Lung microvascular endothelial cell (primary cell): ENCODE data around the gene CELSR3. TPM values are rescaled to one million over a fixed set of nuclear protein-coding genes. Genes with fewer than 3 reads are reported as not detected.

Experiments used
- DNase-seq, 2 donors: peaks; one replicate each; pipeline versions ENCODE4 v3.0.0 to v3.0.0-alpha.2; 2010; ENCODE audit warnings: low read depth in 2 of 2
- total RNA-seq: library from RNA; depleted of rRNA; stranded (reverse); fragments of >200 nt; gene quantifications from 2 replicates; pipeline ENCODE4 v1.2.1, GENCODE V29; 2014

CELSR3 gene
- total RNA-seq, 1 donor from 2014 or later = 0.20 TPM

DNA sequence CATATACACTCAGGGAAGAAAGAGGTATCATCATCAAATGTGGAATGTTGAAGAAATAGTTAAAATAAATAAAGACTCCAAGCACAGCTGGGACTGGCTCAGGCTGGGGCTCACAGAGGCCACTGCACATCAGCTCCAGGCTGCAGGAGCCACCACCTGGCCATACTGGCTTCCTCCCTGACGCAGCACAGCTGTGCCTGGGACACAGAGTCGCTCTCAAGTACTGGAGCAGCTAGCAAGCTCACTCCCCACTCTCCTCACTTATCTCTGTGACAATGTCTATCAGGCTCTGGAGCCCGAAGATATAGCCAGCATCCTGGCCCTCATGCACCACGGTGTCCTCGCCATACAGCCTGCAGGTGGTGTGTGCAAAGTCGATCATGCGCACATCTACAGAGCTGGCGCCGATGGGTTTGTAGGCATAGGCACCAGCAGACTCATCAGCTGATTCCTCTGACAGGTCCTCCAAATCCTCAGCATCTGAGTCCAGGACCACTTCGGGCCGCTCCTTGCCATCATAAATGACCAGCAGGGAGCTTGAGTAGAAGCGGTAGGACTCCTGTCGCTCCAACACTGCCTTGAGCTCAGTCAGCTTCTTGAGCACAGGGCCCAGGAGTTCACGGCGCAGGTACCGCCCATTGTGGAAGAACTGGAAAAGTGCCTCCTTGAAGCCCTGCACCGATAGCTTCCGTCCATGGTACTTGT lies 25.5 kb upstream of the CELSR3 start:
- no peak for DNase-seq

DNA sequence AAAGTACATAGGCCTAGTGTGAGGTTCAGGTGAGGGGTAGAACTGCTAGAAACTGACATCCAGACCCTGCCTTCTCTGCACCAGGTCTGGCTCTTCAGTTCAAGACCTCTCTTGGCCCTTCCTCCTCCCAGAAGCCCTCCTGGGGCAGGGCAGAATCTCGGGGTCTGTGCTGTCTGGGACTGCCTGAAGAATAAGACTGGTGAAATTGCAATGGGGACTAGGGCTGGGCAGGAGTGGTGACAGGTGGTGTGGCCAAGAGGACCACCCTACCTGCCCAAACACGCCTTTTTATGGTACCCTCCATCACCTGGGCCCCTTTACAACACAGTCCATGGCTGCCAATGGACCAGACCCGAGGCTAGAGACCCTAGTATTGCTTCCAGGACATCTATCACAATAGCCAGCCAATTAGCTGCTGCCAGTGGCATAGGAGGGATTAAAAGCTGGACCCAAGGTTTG lies 24.6 kb upstream of the CELSR3 start:
- no peak for DNase-seq

DNA sequence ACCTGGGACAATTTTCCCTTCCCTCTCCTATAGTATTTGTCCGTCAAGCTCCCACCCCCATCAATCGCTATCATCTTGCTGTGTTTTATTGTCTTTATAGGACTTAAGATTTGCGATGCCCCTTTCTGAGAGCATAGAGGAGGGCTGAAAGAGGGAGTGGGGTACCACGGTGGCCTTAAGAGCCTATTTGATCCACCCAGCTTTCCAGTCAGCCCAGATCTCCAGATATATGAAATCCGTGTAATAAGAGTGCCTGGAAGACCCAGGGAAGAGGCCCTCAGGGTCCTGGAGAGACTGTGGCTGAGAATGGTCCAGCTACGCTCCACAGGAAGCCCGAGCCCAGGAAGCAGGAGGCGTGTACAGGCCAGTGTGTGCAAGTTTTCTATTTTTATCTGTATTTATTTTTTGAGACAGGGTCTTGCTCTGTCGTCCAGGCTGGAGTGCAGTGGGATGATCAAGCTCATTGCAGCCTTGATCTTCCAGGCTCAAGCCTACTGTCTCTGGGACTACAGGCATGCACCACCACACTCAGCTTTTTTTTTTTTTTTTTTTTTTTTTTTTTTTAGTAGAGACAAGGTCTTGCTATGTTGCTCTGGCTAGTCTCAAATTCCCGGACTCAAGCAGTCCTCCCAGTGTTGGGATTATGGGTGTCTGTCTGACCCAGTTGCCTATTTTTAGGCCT lies 24.0 kb upstream of the CELSR3 start:
- no peak for DNase-seq

DNA sequence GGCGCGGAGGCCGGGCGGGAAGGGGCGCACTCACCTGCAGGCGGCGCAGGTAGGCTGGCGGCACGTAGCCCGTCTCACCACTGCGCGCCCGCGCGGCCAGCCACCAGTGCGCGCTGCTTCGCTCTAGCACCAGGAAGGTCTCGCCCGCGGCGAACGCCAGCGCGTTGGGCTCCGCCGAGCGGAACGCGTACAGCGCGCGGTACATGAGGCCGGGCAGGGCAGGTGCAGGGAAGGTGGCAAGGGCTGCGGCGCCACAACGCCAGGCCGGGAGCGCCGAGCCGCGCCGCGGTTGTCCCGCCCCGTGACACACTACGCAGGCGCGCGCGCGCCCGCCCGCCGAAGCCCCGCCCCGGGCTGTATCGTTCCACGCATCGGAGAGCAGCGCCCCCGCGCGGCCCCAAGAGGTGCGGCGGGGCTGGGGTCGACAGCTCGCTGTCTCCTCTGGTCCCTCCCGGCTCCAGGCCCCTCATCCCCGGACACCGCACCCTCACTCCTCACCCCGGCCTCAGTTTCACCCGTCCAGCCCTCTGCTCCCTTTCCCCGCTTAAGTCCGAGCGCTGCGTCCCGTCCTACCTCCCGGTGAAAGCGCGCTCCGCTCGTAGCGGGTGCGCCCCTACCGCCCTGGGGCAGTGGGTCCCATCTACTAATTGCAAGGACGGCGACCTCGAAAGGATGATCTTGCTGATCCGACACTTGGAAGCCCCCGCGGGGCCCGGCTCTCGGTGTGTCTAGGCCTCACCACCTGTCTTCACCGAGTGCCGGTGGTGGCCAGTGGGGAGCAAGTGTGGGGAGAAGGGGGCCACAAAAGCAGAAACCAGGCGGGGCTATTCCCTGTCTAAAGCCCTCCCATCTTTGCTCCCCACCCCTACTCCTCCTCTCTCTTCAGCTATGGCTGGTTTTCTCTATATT lies 23.2 kb upstream of the CELSR3 start, which contains the start of gene NCKIPSD:
Gene NCKIPSD (minus strand): TSS at position 313 of the 909 bp plus-strand sequence. CDS start 108 bp downstream, at position 205.
- peak; percentile 83 to 91 for DNase-seq

DNA sequence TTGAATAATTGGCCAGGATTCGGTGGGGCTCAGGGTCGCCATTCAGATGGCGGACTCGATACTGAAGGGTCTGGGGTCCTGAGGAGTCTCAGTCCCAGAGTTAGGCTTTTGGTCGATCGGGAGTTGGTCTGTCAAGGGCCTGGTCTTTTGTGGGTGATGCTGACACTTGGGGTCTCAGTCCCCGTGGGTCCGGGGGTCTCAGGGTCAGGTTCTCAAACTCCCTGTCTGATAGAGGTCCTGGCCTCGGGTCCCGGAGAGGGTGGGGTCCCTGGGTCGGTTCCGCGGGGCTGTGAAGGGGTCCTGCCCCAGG lies 22.6 kb upstream of the CELSR3 start:
- no peak for DNase-seq

DNA sequence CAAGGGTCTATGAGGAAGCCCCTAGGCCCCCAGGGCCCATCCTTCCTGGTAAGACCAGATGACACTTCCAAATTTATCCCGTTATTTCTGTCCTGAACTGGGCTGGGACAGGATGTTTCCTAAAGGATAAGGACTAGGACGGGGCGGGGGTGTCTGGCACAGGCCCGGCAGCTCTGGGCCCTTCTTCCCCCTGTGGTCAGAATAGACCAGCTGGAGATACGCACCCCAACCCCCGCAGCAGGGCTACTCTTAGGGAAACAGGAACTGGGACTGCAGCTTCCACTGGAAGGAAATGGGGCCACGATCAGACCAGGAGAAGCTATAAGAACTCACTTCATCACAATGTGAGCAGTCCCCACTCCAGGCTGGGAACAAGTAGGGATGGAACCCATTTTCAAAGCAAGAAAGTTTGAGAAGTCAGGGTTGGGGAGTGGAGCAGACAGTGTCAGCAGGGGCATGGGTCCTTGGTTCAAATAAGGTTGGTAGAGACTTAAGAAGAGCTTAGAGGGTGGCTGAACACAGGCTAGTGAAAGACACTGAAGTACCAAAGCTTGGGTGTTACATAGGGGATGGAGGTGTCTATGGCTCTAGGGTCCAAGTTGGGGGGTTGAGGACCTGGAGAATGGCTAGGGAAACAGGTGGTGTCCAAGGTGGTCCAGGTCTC lies 21.9 kb upstream of the CELSR3 start:
- DNase-seq = no peak

DNA sequence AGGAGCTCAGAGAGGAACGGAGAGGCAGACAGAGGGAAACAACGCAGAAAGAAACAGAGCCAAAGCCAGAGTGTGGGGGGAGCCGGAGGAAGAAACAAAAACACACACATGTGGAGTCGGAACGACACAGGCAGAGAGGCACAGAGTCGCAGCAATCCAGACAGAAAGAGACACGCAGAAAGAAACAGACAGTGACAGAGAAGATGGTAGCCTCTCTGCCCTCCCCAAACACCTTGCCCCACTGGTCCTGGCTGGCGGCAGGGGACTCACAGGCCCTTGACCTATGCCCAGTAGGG lies 21.3 kb upstream of the CELSR3 start:
- no peak for DNase-seq

DNA sequence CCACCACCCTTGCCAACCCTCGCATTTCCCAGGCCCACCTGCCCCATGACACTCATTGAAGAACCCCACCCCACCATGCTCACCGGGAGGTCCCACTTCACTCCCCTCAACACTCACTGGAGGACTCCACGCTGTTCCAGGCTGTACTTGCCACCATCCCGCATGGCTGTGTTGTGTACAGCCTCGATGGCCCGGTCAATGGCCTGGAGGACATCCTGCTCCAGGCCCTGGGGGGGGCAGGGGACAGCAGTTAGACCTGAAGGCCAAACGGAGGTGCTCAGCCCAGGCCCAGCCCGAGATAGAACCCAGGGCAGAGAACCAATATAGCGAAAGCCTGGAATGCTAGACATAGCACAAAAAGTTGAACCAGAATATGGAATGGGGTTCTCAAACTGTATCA lies 20.1 kb upstream of the CELSR3 start:
- no peak for DNase-seq

DNA sequence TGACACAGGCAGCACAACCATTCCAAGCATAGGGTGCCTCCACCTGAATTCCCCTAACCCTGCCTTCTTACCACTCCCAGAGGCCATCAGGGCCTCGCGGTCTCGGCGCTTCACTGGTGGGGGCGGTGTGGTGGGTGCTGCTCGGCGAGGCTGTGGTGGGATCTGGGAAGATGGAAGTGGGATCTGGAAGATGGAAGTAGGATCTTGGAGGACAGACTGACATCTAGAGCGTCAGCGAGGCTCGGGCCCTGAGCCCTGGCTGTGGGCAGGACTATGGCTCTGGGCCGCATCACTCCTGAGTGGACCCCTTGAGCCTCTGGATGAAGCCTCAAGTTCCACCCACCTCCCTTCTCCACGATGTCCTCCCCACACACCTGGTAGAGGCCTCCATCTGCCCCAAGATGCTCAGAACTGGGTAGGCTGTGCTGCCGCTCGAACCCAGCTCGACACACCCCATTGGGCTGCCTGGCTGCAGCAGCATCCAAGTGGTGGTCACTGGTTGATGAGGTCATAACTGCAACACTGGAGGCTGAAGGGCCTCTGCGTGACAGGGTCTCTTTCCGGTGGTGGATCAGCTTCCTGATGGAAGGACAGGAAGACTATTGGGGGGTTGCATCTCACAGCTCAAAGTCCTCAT lies 19.4 kb upstream of the CELSR3 start:
- no peak for DNase-seq

DNA sequence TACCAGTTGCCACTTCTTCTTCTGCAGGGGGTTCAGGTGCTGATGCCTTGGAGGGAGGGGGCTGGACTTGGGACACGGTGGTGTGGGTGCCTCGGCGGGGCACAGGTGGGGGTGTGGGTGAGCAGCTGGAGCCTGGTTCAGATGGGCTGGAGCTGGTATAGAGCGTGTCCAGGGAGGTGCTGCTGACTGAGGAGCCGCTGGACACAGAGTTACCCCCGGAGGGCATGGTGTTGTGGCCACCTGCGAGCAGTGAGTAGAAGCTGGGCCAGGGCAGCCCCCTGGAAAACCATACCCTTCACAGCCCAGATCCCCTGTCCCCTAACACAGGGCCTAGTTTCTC lies 18.8 kb upstream of the CELSR3 start:
- DNase-seq = no peak

DNA sequence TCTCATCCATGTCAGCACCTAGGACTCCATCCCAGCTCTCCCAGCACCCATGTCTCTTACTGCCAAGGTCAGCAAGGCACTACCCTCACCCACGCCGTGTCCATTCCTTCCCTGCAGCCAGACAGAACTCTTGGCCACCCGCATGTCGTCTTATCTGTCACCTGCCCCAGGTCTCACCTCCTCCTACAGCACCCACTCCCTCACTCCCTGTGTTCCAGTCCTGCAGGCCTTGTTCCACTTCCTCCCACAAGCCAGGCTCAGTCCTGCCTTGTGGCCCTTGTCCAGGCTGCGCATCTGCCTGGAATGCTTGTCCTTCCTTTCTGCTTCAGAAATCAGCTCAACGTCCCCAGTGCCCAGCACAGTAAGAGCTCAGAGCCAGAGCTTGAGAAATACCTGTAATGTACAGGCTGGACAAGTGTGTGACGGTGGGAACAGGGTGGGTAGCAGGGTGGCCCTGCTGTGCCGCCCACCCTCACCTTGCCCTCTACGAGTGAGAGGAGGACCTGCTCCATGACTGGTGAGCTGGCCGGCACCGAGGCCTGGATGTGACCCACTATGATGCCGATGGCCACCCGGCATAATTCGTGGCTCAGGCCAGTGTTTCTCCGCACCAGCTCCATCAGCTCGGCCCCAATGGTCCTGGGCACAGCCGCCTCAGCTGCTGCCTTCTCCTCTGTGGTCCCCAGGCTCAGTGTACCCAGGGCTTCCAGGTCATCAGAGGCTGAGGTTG lies 18.3 kb upstream of the CELSR3 start:
- no peak for DNase-seq

DNA sequence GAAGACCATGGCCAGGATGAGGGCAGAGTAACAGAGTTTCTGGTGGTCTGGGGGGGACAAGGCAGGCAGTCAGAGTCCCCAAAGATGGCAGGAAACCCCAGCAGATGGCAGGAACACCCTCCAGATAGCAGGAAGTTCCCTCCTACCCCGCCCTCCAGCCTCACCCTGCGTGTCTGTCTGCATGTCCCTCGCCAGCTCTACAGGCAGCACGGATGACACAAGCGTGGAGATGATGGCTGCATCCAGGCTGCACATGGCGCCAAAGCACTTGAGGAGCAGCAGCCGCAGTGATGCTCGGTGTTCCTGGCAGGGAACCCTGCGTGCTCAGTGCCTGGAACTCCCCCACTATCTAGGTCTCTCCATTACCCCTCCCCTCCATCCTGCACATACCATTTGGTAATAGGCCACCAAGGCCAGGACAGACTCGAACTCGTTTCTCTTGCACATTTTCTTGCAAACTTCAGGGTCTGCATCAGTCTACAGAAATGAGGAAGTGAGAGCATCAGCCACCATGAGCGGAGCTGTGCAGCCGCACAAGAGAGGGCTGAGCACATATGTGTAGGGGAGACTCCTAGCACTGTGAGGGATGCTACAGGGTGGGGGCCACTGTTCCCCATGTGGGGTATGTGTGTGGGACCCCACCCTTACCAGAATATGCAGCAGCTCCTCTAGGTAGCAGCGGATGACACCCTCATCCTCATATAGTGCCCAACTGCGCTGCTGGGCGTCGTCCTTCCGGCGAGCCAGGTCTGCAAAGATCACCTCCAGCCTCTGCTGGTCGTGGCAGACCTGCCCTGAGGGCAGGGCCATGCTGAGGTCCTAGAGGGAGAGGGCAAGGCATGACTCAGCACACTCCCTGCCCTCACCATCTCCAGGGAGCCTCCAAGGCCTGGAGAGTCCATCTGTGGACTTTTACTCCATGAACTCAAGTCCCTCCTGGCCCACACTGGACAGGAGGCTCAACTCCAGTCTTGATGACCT lies 17.0 kb upstream of the CELSR3 start:
- no peak for DNase-seq

DNA sequence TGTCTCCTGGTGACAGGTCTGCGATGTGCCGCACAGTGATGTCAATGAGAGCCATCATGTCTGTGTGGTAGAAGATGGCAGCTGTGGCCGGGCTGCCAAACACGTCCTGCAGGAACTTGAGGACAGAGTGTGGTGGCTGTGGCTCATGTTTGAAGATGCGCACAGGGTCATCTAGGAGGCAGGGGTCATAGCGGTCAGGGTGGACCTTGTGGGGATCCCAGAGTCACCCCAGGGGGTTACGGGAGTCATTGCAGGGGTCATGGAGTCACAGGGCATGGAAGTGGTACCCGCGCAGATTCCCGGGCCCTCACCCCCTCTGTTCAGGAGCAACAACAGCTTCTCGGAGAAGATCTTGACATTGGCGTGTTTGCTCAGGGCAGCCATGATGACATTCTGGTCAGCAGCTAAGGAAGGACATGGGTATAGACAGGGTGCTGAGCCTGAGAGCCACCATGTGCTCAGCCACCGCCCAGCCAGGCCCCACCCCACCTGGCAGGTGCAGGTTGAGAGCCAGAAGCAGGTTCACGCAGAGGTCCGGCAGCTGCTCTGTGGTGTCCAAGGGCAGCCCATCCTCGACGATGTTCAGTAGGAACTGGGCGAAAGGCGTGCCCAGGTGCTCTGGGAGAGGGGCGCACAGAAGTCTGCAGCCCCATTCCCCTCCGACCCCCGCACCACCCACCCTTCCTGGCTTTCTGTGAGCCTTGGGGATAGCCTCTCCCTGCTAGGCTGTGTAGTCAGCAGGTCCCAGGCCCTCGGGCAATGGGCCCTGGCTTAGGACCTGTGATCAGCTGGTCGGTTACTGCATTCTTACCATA lies 16.1 kb upstream of the CELSR3 start:
- no peak for DNase-seq

DNA sequence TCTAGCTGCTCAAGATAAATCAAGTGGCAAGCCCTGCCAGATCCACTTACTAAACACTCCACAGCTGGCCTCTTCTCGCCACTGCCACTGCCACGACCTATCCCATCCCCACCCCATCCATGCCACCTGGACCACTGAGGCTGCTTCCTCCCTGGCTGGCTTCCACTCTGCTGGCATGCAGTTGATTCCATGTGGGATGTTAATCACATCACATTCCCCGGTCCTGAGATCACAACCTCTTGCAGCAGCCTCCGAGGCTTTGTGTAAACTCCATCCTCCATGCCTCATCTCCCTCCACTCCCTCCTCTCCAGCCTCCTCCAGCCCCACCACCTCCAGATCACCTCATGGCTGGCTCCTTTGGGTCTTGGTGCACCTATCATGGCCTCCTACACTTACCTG lies 15.4 kb upstream of the CELSR3 start:
- no peak for DNase-seq

DNA sequence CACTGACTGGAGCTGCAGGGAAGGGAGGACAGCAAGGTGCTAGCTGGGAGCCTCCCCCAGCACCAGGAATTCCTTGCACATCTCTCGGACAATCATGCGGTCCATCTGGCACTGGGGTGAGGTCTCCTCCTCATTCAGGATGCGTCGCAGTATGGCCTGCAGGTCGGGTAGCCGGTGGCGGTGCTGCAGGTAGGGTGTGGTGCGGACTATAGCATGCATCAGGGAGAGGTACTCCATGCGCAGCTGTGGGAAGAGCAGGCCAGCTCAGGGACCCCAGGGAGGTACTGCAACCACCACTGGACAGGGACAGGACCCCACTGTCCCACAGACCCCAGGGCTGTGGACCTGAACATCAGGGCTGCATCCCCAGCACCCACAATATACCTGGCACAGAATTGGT lies 11.8 kb upstream of the CELSR3 start:
- no peak for DNase-seq

DNA sequence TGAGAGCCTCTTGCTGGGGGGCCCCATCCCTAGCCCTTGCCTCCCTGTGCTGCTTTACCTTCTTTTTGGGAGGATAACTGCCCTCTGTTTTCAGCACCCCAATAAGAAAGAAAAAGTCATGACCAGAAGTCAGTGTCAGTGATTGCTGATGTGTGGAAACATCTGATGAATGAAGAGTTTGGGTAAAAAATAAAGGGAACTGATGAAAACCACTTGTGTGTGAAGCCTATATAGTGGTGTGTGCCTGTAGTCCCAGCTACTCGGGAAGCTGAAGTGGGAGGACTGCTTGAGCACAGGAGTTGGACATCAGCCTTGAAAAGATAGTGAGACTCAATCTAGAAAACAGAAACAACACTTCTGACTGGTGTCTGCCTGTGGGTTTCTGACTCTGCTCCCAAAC lies 9.8 kb upstream of the CELSR3 start:
- DNase-seq = no peak

DNA sequence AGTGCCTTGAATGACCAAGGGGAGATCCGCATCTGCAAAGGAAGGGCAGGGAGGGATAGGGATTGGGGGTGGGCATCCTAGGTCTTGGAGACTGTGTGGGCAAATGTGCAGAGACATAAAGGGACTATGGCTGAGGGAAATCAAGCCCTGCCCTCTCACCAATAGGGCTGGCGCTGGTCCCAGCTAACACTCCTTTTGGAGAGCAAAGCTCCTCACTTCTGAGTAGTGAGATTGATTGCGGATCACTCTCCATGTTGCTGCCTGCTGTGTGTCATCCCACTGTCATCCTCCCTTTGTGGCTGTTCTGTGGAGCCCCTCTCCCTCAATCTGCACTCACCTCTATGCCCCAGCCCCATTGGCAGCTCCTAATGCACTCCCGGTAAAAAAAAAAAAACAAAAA lies 2.2 kb upstream of the CELSR3 start:
- no peak for DNase-seq

DNA sequence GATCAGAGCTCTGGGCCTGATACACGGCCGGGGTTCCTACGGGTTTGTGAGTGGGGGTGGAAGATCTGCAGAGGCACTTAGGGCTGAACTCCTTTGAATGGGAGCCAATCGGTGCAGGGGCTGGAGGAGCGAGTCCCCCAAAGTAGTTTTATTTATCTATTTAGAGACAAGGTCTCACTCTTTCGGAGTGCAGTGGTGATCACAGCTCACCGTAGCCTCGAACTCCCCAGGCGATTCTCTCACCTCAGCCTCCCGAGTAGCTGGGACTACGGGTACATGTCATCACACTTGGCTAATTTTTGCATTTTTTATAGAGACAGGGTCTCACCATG lies 1.6 kb upstream of the CELSR3 start:
- no peak for DNase-seq
